NCI-H446 (cell line): ENCODE measurements around the gene MAFF.

Experiments used
- DNase-seq, 2 experiments: peaks; one replicate each; lab custom pipeline; 2025; lab: John Stamatoyannopoulos, UW

MAFF gene

GRCh38 chr22:38203855-38204514 lies 2.2 kb downstream of the MAFF start:
- DNase-seq: no peak

GRCh38 chr22:38204784-38205183 lies 3.0 kb downstream of the MAFF start:
- DNase-seq: no peak

DNA sequence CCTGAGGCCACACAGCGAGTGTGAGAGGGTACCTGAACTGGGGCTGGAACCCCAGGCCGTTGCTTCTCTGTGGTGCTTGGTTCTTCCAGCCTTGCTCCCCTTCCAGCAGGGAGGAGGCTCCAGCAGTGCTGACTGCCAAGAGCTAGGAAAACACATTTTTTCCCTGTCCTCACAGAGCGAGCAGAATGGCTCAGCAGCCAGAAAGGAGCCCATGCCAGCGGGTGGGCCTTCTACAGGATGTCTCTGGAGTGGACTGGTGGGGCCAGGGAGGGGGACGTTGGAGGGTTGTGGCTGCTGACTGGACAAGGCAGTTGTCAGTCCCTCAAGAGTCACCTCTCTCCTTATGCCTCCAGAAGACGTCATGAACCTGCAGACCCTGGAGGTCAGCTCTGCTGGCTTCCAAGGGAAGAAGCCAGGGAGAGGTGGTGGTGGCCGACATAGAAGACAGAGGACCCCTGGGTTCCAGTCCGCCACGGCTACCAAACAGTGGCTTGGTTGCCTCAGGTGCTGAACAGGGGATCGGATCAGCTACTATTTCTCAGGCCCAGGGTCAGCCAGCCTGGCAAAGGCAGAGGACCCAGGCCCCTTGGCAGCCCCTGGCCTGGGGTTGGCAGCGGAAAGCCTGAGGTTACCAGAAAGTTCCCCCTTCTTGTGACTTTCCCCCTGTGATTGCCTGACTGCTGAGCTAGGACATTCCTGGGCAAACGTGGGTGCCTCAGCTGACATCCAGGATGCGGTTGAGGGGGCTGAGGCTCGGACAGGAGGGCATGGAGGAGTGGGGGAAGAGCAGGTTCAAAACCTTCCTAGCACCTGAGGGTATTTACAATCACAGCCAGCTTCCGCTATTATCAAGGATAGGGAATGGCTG lies 3.7 kb downstream of the MAFF start:
- peak in 1 of 2 experiments; percentile 52 for DNase-seq

GRCh38 chr22:38207898-38208432 lies 6.2 kb downstream of the MAFF start:
- DNase-seq: no peak

DNA sequence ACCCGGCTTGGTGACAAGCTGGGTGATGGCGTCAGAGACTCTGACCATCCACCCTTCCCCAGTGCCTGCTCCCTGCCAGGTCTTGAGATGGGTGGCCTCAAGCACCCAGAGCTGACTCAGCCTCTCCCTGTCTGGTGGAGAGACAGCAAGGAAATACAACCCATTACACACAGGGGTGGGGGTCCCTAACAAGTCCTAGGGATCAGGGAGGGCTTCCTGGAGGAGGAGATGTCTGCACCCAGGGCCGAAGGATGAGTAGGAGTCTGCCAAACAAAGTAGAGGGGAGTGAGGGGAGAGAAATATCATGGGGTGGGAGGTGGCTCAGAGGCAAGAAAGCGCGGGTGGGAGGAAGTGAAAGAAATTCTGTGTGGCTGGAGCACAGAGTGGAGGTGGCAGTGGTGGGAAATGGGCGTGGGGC lies 6.8 kb downstream of the MAFF start:
- DNase-seq: no peak

GRCh38 chr22:38211556-38211955 lies 9.8 kb downstream of the MAFF start:
- no peak for DNase-seq

DNA sequence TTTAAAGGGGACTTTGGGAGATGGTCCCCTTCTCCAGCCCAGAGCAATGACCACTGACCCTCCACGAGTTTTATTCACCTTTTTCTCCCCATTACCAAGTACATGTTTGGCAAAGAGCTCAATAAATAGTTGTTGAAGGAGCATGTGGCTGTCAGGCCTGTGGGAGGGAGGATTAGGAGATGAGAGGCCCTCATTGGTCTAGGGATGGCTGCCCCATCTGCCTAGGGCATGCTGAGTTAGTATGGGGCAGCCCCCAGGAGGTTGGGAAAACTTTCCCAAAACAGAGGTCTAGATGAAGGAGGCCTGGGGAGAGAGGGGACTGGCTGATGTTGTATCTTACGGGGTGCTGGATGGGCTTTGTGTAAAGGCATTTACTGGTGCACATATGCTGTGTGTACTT lies 10.6 kb downstream of the MAFF start:
- no peak for DNase-seq

DNA sequence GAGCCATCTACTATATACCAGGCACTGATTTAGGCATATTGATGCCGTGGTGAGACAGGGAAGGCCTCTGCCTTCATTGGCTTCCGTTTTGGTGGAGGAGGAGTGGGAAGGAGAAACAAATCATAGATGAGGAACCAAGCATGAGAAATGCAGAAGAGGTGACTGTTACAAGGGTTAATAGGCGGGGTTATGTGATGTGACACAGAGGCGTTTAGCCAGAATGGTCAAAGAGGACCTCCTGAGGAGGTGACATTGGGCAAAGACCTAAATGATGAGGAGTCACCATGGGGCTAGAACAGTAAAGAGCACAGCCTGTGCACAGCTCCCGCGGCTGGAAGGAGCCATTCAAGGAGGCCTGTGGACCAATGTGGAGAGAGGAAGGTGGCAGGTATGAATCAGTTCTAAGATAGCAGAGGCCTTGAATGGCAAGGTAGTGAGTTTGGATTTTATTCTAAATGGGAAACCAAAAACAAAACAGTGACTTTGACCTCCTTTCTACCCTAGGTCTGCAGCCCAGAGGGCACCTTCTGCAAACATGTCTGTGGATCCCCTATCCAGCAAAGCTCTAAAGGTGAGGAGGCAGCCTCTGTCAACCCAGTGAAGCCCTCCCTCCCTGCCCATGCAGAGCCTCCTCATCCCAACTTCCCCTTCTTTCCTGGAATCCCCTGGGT lies 11.7 kb downstream of the MAFF start:
- no peak for DNase-seq

- DNase-seq: no peak
These were observed 12.2 kb downstream of the MAFF start for GRCh38 chr22:38213990-38214301.

DNA sequence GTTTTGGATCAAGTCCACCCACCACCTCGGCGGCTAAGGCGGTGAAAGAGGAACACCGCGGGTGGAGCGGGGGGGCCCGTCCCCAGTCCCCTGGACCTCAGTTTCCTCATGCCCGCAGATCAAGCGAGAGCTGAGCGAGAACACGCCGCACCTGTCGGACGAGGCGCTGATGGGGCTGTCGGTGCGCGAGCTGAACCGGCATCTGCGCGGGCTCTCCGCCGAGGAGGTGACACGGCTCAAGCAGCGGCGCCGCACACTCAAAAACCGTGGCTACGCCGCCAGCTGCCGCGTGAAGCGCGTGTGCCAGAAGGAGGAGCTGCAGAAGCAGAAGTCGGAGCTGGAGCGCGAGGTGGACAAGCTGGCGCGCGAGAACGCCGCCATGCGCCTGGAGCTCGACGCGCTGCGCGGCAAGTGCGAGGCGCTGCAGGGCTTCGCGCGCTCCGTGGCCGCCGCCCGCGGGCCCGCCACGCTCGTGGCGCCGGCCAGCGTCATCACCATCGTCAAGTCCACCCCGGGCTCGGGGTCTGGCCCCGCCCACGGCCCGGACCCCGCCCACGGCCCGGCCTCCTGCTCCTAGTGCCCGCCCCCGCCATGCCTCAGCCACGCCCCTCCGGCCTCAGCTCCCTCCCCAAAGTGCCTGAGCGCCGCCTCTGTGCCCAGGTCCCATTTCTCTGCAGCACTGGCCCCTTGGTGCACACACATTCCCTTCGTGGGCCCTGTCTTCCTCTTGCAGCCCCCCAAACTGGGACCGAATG lies 12.7 kb downstream of the MAFF start:
- no peak for DNase-seq

DNA sequence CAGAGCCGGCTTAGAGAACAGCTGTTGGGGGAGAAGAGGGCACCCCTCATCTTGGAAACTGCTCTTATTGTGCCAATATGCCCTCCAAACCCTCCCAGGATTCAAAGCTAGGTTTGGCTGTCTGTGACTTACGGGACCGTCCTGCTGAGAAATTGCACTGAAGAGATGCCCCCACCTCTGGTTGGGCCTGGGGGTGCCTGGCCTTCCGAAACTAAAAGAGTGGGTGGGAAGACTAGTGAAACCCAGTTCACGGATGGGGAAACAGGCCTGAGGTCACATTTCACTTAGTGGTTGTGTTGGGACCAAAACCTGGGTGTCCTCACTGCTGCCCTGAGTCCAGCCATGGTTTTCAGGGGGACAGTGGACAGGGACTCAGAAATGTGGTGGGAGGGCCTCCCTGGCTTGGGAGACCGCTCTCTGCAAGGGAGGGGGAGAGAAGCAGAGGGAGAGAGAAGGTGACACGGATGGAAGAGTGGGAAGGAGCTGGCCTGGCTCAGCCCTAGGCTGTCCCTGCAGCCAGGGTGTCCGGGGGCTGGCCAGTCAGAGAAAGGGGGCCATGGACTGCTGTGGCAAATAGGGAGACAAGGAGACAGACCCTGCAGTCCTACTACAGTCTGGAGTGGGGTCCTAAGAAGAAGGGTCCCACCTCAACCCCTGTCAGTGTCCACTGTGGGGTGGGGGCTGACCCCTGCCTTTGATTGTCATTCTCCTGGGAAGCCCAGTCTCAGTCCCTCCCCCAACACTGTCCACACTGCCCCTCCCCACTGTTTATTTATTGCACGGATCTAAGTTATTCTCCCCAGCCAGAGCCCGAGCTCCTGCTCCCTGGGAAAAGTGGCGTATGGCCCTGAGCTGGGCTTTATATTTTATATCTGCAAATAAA lies 13.6 kb downstream of the MAFF start:
- no peak for DNase-seq

GRCh38 chr22:38218661-38219622 lies 17.1 kb downstream of the MAFF start:
- no peak for DNase-seq

- peak in 1 of 2 experiments; percentile 57 for DNase-seq
These were observed 17.8 kb downstream of the MAFF start for GRCh38 chr22:38219632-38220031.

- DNase-seq: peak in 1 of 2 experiments; percentile 56
These were observed 18.4 kb downstream of the MAFF start for GRCh38 chr22:38220163-38220562.

DNA sequence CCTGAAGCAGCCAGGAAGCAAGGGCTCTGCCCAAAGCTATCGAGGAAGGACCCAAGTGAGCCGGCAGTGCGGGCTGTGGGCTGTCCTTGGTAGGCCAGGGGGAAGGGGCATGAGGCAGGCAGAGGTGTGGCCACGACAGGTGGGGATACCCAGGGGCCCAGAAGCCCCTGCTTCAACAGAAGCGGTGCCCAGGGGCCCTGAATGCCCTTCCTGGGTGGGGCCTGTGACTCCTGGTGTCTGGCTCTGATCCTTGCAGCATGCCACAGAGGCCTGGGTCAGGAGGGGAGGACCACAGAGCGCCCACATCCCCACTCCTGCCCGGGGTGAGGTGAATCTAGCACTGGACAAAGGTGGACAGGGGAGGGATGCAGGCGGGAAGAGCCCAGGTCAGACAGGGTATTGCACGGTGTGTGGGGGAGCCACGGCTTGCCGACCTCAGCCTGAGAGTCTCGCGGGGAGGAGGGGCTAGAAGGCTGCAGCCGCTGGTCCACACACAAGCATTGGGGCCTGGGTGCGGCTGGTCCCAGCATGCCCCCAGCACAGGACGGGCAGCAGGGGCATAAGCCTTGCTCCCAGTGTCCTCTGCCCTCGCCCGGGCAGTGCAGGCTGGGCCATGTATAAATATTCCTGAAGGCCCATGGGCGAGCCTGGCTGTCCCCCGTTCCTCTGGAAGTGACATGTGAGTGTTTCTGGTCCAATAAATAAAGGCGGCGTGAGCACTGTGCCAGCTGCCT lies 19.0 kb downstream of the MAFF start:
- no peak for DNase-seq

GRCh38 chr22:38221407-38221806 lies 19.6 kb downstream of the MAFF start:
- no peak for DNase-seq

DNA sequence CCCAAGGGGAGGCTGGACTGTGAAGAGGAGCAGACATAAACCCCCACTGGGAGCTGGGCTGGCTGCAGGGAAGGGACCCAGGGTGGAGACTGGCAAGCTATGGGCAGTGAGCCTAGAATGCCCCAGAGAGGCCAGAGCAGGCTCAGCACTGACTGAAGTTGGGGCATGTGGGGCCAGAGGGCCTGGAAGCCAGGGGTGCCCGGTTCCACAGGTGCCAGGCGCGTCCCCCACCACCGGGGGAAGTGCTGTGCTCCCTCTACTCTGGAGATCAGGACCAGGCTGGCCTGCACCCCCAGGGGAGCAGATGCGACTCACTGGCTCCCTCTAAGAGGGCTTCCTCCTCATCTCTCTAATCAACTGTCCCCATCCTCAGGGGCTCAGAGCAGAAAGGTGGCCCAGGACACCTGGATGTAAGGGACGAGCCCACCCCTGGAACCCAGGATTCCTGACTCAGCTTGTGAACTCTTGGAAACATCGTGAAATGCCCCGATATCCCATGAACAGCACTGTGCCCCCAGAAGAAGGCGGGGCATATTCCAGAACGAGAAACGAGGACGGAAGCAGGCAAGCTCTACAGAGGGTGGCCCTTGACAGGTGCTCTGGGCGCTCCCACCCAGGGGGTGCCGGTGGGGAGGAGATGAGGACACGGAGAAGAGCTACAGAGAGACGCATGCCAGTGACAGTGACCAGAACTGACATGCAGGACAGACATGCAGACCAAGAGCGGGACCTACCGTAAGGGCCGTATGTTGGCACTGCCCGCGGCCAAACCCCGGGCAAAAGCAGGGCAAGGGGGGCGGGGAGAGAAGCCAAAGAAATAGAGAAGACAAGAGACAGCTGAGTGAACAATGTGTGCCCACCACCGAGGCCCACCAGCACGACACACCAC lies 20.4 kb downstream of the MAFF start:
- DNase-seq: no peak

DNA sequence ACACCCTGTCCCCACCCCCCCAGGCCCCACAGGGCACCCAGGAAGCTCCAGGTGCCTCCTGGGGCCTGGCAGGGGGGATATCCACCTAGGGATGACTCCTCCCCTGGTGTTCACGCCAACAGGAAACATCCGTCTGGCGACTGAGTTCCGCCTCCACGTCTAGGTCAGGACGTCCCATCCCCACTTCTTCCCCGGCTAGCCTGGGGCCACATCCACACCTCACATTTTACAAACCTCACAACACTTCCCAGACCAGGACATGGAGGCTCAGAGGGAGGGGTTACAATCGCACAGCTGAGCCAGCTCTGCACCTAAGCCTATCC lies 21.0 kb downstream of the MAFF start:
- DNase-seq: no peak
